RPMI7951 (cell line): ENCODE results near the gene NUB1. TPM values are rescaled to one million over a fixed set of nuclear protein-coding genes. Genes with fewer than 3 reads are reported as not detected.

Source experiments
- DNase-seq: peaks from one replicate; pipeline ENCODE4 v3.0.0-alpha.2; 2012; ENCODE audit warnings: low read depth
- total RNA-seq: library from RNA; depleted of rRNA; stranded (reverse); fragments of >200 nt; shearing (Covaris generic); gene quantifications from 2 replicates; pipeline ENCODE4 v1.2.3, GENCODE V29; 2014

Gene NUB1
- total RNA-seq, 1 experiment from 2014 or later, result 54.4 TPM

GRCh38 chr7:151375530-151376217, 34.1 kb downstream of the NUB1 start:
- no peak for DNase-seq

DNA sequence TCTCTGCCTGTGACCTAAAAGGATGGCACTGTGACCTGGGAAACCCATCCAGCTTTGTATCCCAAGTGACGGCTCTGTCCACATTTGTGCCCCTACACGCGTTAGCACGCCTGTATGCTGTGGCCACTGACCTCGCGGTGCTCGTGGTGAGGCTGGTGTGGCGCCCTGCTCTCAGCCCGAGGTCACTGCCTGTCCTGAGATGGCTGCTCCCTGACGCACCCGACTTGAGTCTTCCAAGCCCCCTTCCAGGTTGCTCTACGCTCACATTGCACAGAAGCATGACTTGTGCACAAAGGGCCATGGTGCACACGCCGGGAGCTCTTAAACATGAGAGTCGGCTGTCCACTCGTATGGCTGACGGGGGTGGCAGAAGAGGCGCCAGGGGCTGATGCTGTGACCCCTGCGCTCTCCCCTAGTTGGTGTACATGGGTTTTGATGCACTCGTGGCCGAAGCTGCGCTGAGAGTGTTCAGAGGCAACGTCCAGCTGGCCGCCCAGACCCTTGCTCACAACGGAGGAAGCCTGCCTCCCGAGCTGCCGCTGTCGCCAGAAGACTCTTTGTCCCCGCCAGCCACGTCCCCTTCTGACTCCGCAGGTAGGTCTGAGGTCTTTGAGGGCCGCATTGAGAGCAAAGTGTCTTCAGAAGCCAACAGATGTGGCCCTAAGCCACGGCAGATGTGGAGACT, 34.7 kb downstream of the NUB1 start:
- no peak for DNase-seq

DNA sequence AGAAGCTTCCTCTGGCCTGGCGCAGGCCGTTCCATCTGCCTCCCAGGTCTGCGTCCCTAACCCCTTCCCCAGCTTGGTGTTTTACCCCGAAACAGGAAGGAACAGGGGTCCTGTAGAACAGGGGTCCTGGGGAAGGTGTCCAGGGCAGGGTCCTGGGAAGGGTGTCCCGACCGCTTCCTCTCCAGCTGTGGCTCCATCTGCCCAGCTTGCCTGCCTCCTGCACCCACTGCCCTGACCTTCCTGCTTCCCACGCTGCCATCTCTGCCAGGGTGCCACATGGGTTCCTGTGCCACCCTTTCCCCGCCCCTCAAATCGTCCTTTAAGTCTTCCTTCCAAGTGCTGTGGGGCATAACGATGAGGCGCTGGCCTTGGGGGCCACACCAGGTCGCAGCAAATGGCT, 35.8 kb downstream of the NUB1 start:
- no peak for DNase-seq

GRCh38 chr7:151378011-151378410, 36.4 kb downstream of the NUB1 start:
- no peak for DNase-seq

DNA sequence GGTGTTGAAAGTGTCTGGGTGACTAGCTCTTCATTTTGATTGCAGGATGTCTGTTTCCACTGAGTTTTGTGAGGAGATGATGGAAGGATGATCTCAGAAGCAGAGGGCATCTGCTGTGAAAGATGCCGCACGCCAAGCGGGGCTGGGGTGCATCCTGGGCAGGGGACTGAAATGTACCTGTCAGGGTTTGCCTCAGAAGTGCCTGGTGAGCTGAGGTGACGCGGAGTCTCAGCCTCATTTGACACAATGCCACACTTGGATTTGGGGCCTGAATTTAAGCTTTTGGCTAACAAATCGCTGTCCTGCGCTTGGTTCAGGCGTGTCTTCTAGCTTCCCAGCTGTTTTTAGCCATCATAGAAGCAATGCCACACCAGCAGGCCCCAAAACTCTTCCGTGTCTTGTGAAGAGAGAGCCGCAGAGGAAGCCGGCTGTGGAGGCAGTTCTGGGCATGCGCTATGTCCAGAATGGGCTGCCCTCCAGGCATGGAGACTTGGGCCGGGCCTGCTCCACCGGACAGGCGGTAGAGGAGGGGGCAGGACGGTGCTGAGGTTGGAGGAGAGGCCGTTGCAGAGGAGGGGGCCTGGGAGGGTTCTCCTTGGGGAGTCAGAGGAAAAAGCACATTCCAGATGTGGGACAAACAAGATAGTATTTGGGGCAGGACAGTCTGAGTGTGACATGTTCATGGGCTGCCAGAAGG, 37.0 kb downstream of the NUB1 start:
- DNase-seq, result no peak

GRCh38 chr7:151379193-151379520, 37.5 kb downstream of the NUB1 start:
- DNase-seq, result no peak

GRCh38 chr7:151379534-151380198, 38.1 kb downstream of the NUB1 start:
- no peak for DNase-seq

DNA sequence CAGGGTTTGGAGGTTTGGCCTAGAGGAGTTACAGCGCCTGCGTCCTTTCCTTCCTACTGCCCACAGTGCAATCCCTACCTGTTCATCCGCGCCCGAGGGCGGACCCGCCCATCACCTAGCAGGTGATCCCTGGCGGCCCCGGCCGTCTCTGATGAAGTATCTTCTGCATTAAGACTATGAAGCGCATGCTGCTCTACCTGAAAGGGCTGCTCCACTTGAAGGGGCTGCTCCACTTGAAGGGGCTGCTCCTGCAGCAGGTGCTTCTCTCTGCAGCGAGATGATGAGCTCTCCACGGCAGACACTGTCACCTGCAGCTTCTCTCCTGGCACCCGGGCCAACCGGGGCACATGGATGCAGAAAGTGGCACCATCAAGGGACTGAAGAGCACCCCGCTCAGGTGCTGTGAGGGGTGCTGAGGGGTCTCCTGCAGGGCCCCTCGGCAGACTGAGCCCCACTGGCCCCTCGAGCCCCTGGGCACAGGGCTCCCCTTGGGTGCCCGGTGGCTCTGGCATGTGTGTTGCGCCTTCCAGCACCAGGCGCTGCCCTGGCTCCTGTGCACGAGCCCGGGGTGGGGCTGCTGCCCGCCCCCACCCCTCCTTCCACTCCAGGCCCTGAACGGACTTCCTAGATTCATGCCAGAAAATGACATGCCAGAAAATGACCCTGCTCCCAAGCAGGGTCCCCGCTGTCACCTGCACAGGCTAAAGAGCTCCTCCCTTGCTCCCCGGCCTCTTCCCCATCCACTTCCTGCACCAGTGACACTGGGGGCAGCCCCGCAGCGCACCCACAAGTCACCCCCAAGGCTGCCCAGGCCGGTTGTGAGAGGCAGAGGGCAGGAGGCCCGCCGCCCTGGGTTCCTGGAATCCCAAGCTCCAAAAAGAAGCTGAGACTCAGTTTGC, 38.8 kb downstream of the NUB1 start:
- DNase-seq, result no peak

GRCh38 chr7:151381098-151381347, 39.4 kb downstream of the NUB1 start:
- DNase-seq, result no peak

DNA sequence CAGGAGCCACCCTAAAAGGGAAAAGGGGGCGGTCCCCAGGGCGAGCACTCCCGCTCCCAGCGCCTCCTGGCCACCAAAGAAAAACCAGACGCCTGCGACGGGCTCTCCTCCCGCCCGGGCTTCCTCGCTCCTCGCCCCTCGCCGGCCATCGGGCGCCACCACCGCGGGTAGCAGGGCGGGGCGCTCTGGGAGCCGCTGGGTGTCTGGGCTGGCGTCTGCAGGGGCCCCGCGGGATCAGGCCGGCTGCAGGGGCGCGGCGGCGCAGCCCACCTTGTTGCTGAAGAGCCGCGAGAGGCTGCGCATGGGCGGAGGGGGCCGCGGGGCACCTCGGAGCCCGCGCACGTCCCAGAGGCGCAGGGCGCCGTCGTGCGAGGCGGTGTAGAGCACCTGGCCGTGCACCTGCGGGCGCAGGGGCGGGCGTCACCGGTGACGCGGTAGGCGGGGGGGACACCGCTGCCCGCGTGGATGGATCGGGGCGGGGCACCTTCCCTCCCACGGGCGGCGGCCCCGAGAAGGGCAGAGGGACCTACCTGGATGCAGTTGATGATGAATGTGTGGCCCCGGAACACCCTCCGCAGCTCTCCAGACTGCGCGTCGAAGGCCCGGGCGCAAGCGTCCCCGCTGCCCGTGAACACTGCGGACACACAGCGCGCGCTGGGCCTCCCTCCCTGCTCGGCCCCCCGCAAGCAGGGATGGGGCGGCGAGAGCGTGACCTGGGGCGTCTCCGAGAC, 39.9 kb downstream of the NUB1 start:
- no peak for DNase-seq

GRCh38 chr7:151382079-151382885, 40.7 kb downstream of the NUB1 start:
- DNase-seq, result no peak

DNA sequence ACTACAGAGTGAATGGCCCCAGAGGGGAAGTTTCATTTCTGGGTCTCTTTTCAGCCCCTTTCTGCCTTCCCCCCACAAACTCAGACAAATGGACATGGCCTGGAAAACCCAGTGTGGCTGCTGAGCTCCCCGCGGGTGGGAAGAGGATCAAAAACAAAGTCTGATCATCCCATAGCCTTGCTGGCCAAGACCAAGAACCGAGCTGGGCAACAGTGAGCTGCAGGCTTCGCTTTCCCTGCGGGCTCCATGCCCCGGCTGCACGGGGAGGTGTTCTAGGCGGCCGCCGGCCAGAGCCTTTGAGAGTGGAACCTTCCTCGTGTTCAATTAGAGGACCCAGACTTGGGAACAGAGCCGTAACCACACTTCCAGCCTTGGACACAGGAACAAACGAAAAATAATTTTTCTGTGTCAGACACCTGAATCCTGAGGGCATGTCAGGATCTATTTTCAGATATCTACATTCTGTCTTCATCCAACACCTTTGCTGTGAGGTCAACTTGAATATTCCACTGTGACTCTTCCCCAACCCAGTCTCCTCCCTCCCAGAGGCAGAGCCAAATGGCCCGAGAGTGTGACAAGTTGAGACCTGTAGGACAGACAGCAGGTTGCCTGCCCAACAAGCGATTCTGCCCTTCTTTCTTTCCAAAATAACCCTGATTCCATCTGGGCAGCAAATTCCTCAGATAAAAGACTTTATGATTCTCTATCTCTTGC, 42.2 kb downstream of the NUB1 start:
- DNase-seq, result no peak

- DNase-seq, result no peak
These were observed 42.7 kb downstream of the NUB1 start for GRCh38 chr7:151384352-151384697.

DNA sequence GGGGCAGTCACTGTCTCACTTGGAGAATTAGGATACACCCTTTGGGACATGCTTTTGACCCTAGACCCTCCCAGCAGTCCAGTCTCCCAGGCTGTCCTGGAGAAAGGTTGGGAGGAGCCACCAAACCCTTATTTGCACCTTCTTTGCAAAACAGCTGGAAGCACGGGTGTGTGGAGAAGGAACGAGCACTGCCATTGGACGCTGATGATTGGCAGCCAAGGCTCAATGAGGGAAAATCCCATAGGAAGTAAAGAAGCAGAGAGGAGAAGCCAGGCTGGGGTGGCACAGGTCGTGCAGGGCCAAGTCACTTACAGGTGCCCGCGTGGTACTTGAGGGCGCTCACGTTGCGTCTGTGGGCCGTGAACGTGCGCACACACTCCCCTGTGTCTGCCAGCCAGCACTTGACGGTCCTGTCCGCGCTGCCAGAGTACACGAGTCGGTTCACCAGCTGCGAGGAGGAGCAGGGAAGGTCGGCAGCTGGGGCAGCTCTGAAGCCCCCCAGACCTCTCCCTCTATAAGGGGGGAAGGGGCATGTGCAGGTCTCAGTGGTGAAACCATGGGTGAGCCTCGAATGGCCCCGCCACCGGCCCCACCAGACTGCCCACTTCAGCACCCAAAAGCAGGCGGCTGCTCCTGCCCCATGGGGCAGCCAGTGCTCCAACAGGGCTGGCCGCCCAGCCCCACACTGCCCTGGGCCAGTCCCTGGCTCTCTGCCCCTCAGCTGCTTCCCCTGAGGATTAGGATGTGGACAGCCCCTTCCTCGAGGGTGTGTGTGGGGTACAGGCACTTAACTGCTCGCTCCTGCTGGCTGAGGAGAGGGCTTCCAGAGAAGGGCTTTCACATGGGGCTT, 43.4 kb downstream of the NUB1 start:
- DNase-seq, result no peak

- DNase-seq, result no peak
These were observed 44.2 kb downstream of the NUB1 start for GRCh38 chr7:151385626-151386300.

DNA sequence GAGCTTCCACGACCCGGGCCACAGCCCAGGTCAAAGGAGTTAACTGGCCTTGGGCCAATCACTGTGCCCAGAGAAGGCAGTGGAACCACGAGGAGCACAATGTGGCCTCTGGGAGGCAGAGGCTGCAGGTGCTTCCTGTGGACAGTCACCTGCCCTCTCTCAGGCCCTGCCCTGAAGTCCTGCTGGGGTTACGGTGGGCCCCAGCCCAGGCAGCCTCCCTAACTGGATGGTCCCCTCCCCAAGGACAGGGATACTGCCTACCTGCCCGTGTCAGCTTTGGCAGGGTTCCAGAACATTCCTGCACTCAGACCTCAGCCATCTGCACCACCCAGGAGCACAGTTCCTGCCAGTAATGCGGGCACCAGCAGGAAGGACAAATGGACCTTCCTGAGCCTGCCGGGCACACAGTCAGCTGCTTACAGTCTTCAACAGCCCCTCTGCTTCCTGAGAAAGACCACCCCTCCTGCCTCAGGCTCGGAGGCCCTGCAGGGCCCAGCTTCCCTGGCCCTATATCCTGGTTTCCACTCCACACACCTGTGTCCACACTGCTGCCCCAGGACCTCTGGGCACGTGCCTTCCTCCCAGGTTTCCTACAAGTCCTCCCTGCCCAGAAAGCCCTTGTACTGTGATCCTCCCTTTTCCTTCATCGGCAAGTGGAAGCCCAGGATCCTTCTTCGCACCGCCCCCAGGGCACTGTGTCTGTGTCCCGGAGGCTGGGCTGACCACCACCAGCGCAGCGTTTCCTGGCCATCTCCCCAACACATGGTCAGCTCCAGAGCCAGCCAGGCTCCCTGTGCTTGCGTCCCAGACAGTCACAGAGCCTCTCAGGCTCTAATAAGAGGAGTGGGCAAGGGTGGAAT, 44.9 kb downstream of the NUB1 start:
- DNase-seq, result no peak
